HL-60 (cell line): ENCODE measurements around the gene CDHR5.

ENCODE experiments used
- DNase-seq, 2 experiments: peaks; one replicate each; pipeline ENCODE4 v3.0.0-alpha.2; 2010 to 2020; ENCODE audit warnings: low read depth in 1 of 2, low spot score in 1 of 2
- H3K27ac ChIP-seq: fragments of 250-450 bp; sonication (Bioruptor Pico); replicated peaks from 2 replicates; pipeline ENCODE4 v1.5.1; 2020; ENCODE audit warnings: mild to moderate bottlenecking, moderate library complexity
- H3K27me3 ChIP-seq: fragments of 250-450 bp; sonication (Bioruptor Pico); 2 replicates; pipeline ENCODE4 v1.5.1; 2021; ENCODE audit warnings: mild to moderate bottlenecking, moderate library complexity; ENCODE audit not compliant: insufficient read depth, poor library complexity, severe bottlenecking
- H3K4me3 ChIP-seq: replicated peaks from 2 replicates; pipeline ENCODE4 v1.5.1; 2011; ENCODE audit warnings: mild to moderate bottlenecking, control low read depth, low read length; ENCODE audit not compliant: insufficient read depth
- GABPA ChIP-seq: IDR thresholded peaks from 2 replicates; pipeline ENCODE4 v1.6.1; 2012; ENCODE audit warnings: low read depth
- POLR2AphosphoS5 ChIP-seq: IDR thresholded peaks from 2 replicates; pipeline ENCODE4 v1.6.1; 2012; ENCODE audit warnings: low read depth
- REST ChIP-seq: IDR thresholded peaks from 2 replicates; pipeline ENCODE4 v1.6.1; 2012; ENCODE audit warnings: low read depth; ENCODE audit not compliant: insufficient replicate concordance
- SPI1 ChIP-seq: IDR thresholded peaks from 2 replicates; pipeline ENCODE4 v1.6.1; 2012; ENCODE audit warnings: low read depth, mild to moderate bottlenecking, borderline replicate concordance
- TF ChIP-seq, protein P1 (sequence below): IDR thresholded peaks from one replicate; pipeline ENCODE4 v1.5.1; 2011; ENCODE audit warnings: low read length, control low read depth, inconsistent platforms; ENCODE audit not compliant: insufficient read depth

CDHR5 gene

DNA sequence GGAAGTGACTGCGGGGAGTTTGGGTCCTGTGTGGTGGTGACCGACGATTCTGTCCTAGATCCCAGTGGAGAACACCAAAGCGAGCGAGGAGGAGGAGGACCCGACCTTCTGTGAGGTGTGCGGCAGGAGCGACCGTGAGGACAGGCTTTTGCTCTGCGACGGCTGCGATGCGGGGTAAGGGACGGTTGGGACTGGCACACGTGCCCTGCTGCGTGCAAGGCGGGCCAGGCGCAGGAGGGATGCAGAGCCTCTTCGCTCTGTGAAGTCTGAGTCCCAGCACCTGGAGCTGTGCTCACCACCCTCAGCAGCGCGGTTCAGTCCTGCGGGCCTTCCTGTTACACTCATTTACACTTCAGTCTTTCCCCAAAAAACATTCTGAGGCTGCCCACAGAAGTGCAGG is 32.3 kb downstream of the CDHR5 start:
- H3K27ac ChIP-seq = no peak overlapping the region
- H3K27me3 ChIP-seq = no peaks in the 10 kb centered on the region
- DNase-seq = no peak
- no peak overlapping the region for H3K4me3 ChIP-seq
- TF ChIP-seq, protein P1, sequence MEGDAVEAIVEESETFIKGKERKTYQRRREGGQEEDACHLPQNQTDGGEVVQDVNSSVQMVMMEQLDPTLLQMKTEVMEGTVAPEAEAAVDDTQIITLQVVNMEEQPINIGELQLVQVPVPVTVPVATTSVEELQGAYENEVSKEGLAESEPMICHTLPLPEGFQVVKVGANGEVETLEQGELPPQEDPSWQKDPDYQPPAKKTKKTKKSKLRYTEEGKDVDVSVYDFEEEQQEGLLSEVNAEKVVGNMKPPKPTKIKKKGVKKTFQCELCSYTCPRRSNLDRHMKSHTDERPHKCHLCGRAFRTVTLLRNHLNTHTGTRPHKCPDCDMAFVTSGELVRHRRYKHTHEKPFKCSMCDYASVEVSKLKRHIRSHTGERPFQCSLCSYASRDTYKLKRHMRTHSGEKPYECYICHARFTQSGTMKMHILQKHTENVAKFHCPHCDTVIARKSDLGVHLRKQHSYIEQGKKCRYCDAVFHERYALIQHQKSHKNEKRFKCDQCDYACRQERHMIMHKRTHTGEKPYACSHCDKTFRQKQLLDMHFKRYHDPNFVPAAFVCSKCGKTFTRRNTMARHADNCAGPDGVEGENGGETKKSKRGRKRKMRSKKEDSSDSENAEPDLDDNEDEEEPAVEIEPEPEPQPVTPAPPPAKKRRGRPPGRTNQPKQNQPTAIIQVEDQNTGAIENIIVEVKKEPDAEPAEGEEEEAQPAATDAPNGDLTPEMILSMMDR = no peak
- TF ChIP-seq SPI1 (no peak), REST (no peak), POLR2AphosphoS5 (no peak), GABPA (no peak)

- H3K4me3 ChIP-seq = no peak overlapping the region
- no peak for TF ChIP-seq POLR2AphosphoS5
- no peak for TF ChIP-seq GABPA
- no peak for TF ChIP-seq SPI1
- TF ChIP-seq, protein P1 = no peak
- TF ChIP-seq REST = no peak
- H3K27ac ChIP-seq = no peak overlapping the region
- no peak for DNase-seq
- no peaks in the 10 kb centered on the region for H3K27me3 ChIP-seq
Observed at GRCh38 chr11:590997-591396, 33.8 kb downstream of the CDHR5 start.

GRCh38 chr11:589798-590197 is 35.0 kb downstream of the CDHR5 start:
- Histone ChIP-seq H3K4me3 (no peak overlapping the region), H3K27me3 (no peaks in the 10 kb centered on the region), H3K27ac (no peak overlapping the region)
- TF ChIP-seq POLR2AphosphoS5 (no peak), SPI1 (no peak), GABPA (no peak), REST (no peak)
- TF ChIP-seq, protein P1 = no peak
- DNase-seq = no peak
